Measurements from ENCODE around the gene ARHGAP33.
"Not testable (repeated sequence)": the region's sequence is repeated elsewhere in the genome, so short reads cannot be mapped to it uniquely, and the experiment has no call there.

The ARHGAP33 gene

DNA sequence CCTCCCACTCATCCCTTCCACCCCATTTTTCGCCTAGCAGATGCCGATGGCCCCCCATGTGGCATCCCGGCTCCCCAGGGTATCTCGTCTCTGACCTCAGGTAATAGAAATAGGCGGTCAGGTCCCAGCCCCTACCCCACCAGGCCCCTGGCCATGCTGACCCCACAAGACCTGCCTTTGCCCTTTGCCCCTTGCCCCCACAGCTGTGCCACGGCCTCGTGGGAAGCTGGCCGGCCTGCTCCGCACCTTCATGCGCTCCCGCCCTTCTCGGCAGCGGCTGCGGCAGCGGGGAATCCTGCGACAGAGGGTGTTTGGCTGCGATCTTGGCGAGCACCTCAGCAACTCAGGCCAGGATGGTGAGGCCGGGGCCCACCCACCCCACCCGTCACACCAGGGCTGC, 5.4 kb downstream of the ARHGAP33 start:
- no peak for DNase-seq

- no peak for DNase-seq
Observed at GRCh38 chr19:35781650-35782049, 6.3 kb downstream of the ARHGAP33 start.

DNA sequence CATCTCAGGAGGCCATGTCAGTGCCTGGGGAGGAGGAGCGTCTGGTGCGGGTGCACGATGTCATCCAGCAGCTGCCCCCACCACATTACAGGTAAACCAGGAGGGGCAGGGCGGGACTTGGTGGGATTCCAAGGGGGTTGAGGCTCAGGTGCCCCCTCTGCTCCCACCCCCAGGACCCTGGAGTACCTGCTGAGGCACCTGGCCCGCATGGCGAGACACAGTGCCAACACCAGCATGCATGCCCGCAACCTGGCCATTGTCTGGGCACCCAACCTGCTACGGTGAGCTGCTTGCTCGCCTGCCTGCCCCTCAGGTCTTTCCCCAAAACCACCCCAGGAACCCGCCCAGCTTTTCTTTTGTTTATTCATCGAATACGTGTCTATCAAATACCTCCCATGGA, 7.2 kb downstream of the ARHGAP33 start:
- no peak for DNase-seq

- DNase-seq: no peak
Observed at GRCh38 chr19:35783469-35784434, 8.4 kb downstream of the ARHGAP33 start.

GRCh38 chr19:35784503-35785338, 9.4 kb downstream of the ARHGAP33 start:
- DNase-seq: no peak

DNA sequence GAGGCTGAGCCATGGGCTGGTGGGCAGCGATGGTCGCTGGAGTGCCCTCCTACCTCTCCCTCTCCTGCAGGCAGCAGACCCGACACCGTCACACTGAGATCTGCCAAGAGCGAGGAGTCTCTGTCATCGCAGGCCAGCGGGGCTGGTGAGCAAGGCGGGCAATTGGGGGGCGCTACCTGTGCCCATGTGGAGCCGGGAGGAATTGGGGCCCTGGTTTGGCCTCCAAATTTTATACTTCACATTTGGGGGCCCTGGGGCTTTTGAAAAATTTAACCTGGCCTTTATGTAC, 9.9 kb downstream of the ARHGAP33 start:
- DNase-seq: no peak

DNA sequence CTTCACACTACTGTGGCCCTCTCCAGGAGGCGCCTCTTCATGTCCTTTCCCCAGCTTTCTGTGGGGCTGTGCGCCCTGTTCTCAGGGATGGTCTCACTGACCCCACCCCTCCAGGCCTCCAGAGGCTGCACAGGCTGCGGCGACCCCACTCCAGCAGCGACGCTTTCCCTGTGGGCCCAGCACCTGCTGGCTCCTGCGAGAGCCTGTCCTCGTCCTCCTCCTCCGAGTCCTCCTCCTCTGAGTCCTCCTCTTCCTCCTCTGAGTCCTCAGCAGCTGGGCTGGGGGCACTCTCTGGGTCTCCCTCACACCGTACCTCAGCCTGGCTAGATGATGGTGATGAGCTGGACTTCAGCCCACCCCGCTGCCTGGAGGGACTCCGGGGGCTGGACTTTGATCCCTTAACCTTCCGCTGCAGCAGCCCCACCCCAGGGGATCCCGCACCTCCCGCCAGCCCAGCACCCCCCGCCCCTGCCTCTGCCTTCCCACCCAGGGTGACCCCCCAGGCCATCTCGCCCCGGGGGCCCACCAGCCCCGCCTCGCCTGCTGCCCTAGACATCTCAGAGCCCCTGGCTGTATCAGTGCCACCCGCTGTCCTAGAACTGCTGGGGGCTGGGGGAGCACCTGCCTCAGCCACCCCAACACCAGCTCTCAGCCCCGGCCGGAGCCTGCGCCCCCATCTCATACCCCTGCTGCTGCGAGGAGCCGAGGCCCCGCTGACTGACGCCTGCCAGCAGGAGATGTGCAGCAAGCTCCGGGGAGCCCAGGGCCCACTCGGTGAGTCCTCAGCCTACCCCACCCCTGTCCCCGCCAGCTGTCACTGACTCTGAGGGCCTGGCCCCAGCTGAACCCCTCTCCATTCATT, 11.2 kb downstream of the ARHGAP33 start:
- DNase-seq: no peak

DNA sequence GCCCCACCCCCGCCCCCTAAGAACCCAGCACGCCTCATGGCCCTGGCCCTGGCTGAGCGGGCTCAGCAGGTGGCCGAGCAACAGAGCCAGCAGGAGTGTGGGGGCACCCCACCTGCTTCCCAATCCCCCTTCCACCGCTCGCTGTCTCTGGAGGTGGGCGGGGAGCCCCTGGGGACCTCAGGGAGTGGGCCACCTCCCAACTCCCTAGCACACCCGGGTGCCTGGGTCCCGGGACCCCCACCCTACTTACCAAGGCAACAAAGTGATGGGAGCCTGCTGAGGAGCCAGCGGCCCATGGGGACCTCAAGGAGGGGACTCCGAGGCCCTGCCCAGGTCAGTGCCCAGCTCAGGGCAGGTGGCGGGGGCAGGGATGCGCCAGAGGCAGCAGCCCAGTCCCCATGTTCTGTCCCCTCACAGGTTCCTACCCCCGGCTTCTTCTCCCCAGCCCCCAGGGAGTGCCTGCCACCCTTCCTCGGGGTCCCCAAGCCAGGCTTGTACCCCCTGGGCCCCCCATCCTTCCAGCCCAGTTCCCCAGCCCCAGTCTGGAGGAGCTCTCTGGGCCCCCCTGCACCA, 11.9 kb downstream of the ARHGAP33 start:
- DNase-seq: no peak

- no peak for DNase-seq
Observed at GRCh38 chr19:35788205-35788960, 13.0 kb downstream of the ARHGAP33 start.

GRCh38 chr19:35789195-35789977, 14.0 kb downstream of the ARHGAP33 start:
- DNase-seq: no peak

- DNase-seq: no peak
Observed at GRCh38 chr19:35789978-35790944, 14.9 kb downstream of the ARHGAP33 start.

- no peak for DNase-seq
Observed at GRCh38 chr19:35790981-35791813, 15.8 kb downstream of the ARHGAP33 start.

DNA sequence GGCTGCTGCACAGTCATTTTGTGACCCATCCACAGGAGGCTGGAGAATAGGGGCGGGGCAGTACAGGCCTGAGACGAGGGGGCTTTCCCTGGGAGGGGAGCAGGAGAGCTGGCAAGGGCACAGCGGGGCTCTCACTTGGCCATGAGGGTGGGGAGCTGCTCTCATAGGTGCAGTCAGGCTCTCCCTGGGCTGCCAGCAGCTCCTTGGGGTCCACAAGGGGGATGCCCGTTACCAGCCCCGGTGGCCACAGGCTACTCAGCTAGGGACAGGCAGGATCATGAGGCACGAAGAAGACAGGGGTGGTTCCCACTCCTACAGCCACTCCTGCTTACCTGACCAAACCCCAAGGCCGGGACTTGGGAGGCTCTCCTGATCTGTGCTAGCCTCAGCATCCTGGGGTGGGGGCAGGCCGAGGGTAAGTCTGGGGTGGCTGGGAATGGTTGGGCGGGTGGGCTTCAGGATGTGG, 16.5 kb downstream of the ARHGAP33 start:
- no peak for DNase-seq

DNA sequence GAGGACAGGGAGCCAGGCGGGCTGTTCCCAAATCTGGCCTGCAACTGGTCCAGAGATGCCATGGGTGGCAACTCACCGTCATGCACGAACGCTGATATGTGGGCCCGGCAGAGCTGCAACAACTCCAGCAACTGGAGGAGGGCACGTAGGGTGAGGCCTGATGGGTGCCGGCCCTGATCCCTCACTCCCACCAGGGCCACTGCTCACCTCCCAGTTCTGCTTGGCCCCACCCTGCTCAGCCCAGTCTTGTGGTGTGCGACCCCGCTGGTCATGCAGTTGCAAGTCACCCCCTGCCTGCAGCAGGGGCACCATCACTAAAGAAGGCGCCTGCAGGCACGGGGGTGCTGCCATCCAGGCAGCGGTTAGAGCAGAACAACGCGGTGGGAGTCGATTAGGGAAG, 16.9 kb downstream of the ARHGAP33 start:
- DNase-seq: no peak

DNA sequence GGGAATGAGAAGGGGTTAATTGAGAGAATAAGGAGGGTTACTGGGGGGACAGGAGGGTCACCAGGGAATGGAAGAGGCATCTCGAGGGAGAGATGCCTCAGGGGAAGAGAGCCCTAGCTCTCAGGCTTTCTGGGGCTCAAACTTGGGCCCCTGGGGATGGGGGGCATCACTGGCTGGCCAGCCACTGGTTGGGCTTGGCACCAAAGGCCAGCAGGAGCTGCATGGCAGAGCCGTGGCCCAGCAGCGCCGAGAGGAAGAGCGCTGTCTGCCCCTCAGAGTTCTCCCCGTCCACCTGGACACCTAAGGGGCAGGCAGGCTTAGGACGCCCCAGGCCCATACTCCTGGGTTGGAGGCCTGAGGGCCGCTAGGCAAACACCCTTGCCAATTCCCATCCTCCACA, 17.5 kb downstream of the ARHGAP33 start:
- DNase-seq: no peak

DNA sequence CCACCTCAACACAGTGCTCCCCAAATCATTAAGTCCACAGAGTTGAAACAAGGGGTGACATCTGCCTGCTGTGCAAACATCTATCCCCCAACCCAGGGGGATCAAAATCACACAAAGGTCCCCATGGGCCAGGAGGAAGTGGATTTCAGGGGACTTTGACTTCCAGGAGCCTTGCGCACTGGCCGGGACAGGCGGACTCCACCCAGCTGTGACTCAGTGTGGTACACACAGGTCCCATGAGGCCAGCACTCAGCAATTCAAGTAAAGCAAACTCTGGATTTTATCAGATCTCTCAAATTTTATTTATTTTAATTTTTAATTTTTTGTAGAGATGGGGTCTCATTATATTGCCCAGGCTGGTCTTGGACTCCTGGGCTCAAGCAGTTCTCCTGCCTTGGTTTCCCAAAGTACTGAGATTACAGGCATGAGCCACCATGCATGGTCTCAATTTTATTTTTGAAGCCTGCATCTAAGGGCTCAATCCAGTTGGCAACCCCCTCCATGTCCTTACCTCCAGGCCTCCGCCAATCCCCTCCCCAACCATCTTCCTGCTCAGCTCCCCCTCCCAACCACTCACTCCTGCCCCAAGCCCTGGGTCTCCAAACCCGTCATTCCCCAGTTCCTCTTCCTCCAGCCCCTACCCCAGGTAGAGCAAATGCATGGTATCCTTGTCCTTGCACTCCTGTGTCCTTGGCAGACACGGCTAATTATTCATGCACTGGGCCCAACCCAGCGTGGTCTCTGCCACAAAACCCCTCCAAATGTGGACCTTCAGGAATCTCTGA, 18.2 kb downstream of the ARHGAP33 start:
- DNase-seq: no peak

- DNase-seq: not testable (repeated sequence)
Observed at GRCh38 chr19:35795564-35795963, 20.2 kb downstream of the ARHGAP33 start.
